Measurements from ENCODE around the gene FOXN3.
"Not testable (repeated sequence)": the region's sequence is repeated elsewhere in the genome, so short reads cannot be mapped to it uniquely, and the experiment has no call there.

The FOXN3 gene

GRCh38 chr14:89121968-89122620 lies 294.9 kb downstream of the FOXN3 start:
- DNase-seq, result no peak

GRCh38 chr14:89117012-89117411 lies 300.0 kb downstream of the FOXN3 start:
- no peak for DNase-seq

- DNase-seq, result no peak
These were observed 302.9 kb downstream of the FOXN3 start for GRCh38 chr14:89114109-89114508.

- DNase-seq, result no peak
These were observed 304.3 kb downstream of the FOXN3 start for GRCh38 chr14:89112720-89113119.

GRCh38 chr14:89111766-89112543 lies 305.1 kb downstream of the FOXN3 start:
- not testable (repeated sequence) for DNase-seq

- not testable (repeated sequence) for DNase-seq
These were observed 305.8 kb downstream of the FOXN3 start for GRCh38 chr14:89111232-89111631.

- DNase-seq, result no peak
These were observed 306.9 kb downstream of the FOXN3 start for GRCh38 chr14:89110110-89110509.

- no peak for DNase-seq
These were observed 308.4 kb downstream of the FOXN3 start for GRCh38 chr14:89108608-89109007.

- no peak for DNase-seq
These were observed 309.4 kb downstream of the FOXN3 start for GRCh38 chr14:89107626-89108025.
